Cerebellar cortex (tissue), 1 donor: ENCODE measurements around the gene ESR1.
A peak's percentile ranks its signal among the peaks of the same experiment; 100 is the strongest.

Experiments
- DNase-seq: peaks from one replicate; pipeline ENCODE4 v3.0.0-alpha.2; 2015; ENCODE audit warnings: low spot score

ESR1 gene

GRCh38 chr6:152096863-152097496 is 289.5 kb downstream of the ESR1 start:
- DNase-seq = no peak

DNA sequence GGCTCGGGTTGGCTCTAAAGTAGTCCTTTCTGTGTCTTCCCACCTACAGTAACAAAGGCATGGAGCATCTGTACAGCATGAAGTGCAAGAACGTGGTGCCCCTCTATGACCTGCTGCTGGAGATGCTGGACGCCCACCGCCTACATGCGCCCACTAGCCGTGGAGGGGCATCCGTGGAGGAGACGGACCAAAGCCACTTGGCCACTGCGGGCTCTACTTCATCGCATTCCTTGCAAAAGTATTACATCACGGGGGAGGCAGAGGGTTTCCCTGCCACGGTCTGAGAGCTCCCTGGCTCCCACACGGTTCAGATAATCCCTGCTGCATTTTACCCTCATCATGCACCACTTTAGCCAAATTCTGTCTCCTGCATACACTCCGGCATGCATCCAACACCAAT is 291.2 kb downstream of the ESR1 start:
- no peak for DNase-seq

- no peak for DNase-seq
These were observed 292.1 kb downstream of the ESR1 start for GRCh38 chr6:152099446-152100182.

DNA sequence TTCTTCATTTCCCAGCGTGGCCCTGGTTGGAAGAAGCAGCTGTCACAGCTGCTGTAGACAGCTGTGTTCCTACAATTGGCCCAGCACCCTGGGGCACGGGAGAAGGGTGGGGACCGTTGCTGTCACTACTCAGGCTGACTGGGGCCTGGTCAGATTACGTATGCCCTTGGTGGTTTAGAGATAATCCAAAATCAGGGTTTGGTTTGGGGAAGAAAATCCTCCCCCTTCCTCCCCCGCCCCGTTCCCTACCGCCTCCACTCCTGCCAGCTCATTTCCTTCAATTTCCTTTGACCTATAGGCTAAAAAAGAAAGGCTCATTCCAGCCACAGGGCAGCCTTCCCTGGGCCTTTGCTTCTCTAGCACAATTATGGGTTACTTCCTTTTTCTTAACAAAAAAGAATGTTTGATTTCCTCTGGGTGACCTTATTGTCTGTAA is 292.7 kb downstream of the ESR1 start:
- DNase-seq = no peak

- no peak for DNase-seq
These were observed 300.5 kb downstream of the ESR1 start for GRCh38 chr6:152107973-152108372.

GRCh38 chr6:152110886-152111820 is 303.7 kb downstream of the ESR1 start:
- DNase-seq = peak; percentile 18

- no peak for DNase-seq
These were observed 305.2 kb downstream of the ESR1 start for GRCh38 chr6:152112491-152113261.

GRCh38 chr6:152117156-152118133 is 310.0 kb downstream of the ESR1 start:
- no peak for DNase-seq

- no peak for DNase-seq
These were observed 310.7 kb downstream of the ESR1 start for GRCh38 chr6:152118224-152118623.

DNA sequence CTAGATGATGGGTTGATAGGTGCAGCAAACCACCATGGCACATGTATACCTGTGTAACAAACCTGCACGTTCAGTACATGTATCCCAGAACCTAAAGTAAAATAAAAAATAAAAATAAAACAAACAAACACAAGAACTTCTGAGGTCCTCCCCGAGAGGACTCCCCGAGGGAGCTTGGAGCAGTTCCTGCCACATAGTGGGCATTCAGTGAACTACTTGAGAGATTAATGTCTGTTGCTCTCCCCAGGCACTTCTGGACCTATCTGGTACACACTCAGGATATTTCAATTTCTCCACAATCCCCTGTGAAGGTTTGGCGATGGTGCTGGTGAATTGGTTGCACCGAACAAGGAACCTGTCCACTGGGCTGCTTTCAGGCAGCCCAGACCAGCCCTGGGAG is 311.2 kb downstream of the ESR1 start:
- DNase-seq = no peak

- DNase-seq = no peak
These were observed 312.3 kb downstream of the ESR1 start for GRCh38 chr6:152119831-152120230.

DNA sequence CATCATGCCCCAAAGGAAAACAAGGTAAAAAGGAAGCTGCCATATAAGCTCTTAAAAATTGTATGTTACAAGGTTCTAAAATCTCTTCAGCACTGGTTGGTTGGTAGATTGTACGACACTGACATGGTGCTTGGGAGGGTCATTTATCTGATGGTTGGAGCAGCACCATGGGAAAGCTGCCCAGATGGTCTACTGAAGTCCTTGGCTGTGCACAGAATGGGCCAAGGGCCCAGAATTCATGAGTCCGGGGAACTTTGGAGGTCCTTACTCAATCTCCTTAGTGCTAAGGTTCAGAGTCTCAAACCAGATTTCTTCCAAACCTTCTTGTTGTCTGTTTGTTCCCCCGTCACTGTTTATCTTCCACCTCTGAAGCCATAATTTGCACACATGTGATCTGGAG is 314.4 kb downstream of the ESR1 start:
- peak; percentile 61 for DNase-seq

DNA sequence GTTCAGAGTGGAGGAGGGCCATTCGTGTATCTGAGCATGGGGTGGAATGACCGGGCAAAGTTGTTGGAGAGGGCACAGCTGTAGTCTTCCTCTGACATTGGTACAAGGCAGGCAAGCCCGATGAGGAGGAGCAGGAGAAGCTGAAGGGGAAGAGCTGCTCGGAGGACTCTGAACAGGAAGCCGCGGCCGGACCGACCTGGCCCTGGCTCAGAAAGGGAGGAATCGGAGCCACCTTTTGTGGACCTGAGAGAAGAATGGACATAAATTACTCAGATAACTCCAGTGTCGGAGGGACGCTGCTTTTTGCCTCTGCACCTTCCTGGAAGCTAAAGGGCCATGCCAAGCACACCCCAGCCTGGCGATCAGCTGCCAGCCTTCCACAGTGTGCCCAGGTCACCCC is 315.0 kb downstream of the ESR1 start:
- DNase-seq = no peak

DNA sequence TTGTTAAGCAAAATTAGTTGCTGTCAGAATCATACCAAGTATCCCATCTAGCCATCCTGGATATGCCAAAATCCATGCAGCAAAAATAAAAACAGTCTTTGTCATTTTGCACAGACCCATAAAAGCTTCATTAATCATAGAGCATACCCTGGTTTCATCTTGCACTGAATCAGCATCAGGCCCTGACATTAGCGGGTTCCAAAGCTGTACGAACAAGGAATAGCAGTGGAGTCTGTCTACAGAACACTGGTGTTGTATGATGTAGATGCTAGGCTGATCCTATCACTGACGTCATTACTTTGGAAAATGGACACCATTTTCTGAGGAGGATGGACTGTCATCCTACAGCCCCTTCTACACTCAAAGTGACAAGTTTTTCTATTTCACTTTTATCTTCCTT is 315.6 kb downstream of the ESR1 start:
- no peak for DNase-seq

- DNase-seq = peak; percentile 52
These were observed 317.1 kb downstream of the ESR1 start for GRCh38 chr6:152124429-152125074.

GRCh38 chr6:152127432-152128165 is 320.1 kb downstream of the ESR1 start:
- no peak for DNase-seq

GRCh38 chr6:152129691-152130151 is 322.2 kb downstream of the ESR1 start:
- no peak for DNase-seq

DNA sequence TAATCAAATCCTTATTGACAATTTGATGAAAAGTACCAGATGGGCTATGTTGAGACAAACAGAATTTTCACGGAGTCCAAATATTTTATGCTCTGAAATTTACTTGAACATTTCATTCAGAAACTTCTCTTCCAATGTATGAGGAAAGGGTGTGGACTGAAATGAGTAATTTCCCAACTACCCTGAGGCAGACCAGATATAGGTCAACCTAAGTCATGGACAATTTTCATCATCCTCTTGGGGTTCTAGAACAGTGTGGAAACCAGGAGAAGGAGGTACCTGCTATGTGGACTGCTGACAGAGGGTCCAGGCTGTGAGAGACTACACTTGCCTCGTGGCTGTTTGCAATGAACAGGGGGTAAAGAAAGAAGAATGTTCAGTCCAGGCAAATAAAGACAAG is 323.0 kb downstream of the ESR1 start:
- no peak for DNase-seq

DNA sequence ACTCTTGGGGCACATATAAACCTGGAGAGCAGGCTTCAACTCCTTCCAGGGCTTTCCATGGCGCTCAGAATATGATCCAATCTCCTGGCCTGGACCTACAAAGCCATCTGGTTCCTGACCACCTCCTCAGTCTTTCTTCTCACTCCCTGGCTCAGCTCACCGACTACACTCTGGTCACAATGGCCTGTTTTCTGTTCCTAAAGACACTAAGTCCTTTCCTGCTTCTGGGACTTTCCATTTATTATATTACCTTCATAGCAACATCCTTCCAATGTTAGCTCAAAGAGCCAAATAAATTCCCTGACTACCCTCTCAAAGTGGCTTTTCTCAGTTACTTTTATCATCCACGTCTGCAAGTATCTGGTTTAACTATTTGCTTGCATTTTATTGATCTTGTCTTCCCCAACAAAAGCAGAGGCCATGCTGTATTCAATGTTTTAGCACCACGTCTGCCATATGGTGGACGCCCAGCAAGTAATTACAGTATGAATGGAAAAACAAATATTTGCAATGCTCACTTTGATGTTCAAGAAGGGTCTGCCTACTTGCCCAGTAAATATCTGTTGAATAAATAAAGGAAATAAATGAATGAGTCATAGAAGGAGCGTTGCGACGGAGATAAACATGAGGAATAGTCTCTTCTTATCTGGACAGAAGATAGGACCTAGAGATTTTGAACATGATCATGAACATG is 328.4 kb downstream of the ESR1 start:
- DNase-seq = no peak
